ENCODE data around the gene PRPF39. TPM values are rescaled to one million over a fixed set of nuclear protein-coding genes. Genes with fewer than 3 reads are reported as not detected.

The PRPF39 gene
- total RNA-seq, 1 donor from 2014 or later, result 42.6 TPM

DNA sequence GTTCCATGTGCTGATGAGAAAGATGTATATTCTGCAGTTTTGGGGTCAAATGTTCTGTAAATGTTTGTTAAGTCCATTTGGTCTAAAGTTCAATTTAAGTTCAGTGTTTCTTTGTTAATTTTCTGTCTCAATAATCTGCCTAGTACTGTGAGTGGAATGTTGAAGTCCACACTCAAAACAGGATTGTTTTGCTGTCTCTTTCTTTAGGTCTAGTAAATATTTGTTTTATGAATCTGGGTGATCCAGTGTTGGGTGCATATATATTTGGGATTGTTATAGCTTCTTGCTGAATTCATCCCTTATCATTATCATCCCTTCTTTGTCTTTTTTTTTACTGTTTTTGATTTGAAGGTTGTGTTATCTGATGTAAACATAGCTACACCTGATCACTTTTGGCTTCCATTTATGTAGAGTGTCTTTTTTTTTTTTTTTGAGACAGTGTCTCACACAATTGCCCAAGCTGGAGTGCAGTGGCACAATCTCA is 26.0 kb upstream of the PRPF39 start:
- Histone ChIP-seq H3K27ac (ENCODE audit: low read depth, low read length) (no peak overlapping the region), H3K9me3 (ENCODE audit: insufficient read depth, low read depth, low read length) (no peaks in the 10 kb centered on the region), H3K9ac (ENCODE audit: low read length) (no peak overlapping the region), H3K79me2 (ENCODE audit: insufficient read depth, low read length) (no peaks in the 10 kb centered on the region), H4K20me1 (ENCODE audit: insufficient read depth, low read length) (no peaks in the 10 kb centered on the region), H2AFZ (ENCODE audit: low read depth, low read length) (no peak overlapping the region), H3K4me3 (ENCODE audit: insufficient read depth, low read depth, low read length) (no peak overlapping the region), H3K4me2 (ENCODE audit: low read length) (no peak overlapping the region), H3K27me3 (ENCODE audit: insufficient read depth, low read length) (no peaks in the 10 kb centered on the region), H3K4me1 (ENCODE audit: insufficient read depth, low read length) (no peaks in the 10 kb centered on the region), H3K36me3 (ENCODE audit: insufficient read depth, low read length) (peaks cover 3% of the 10 kb centered on the region)
- H3K27me3 Mint-ChIP-seq (ENCODE audit: low read depth, unreplicated experiment), result no peaks in the 10 kb centered on the region
- no peak for DNase-seq (ENCODE audit: low read depth)
- TF ChIP-seq CTCF (IDR thresholded peaks at IDR 0.05; ENCODE audit: insufficient read depth, low read depth, low read length) (no peak), EZH2 (IDR thresholded peaks at IDR 0.05; ENCODE audit: insufficient read depth, low read length) (no peak)
- H3K4me3 Mint-ChIP-seq (ENCODE audit: unreplicated experiment), result no peak overlapping the region
- no peaks in the 10 kb centered on the region for H3K4me1 Mint-ChIP-seq (ENCODE audit: low read depth, unreplicated experiment)
- no peak overlapping the region for H3K27ac Mint-ChIP-seq (ENCODE audit: unreplicated experiment)
- H3K9me3 Mint-ChIP-seq (ENCODE audit: unreplicated experiment), result no peaks in the 10 kb centered on the region
- no peak for FAIRE-seq
- H3K36me3 Mint-ChIP-seq (ENCODE audit: low read depth, unreplicated experiment), result peaks cover 18% of the 10 kb centered on the region

DNA sequence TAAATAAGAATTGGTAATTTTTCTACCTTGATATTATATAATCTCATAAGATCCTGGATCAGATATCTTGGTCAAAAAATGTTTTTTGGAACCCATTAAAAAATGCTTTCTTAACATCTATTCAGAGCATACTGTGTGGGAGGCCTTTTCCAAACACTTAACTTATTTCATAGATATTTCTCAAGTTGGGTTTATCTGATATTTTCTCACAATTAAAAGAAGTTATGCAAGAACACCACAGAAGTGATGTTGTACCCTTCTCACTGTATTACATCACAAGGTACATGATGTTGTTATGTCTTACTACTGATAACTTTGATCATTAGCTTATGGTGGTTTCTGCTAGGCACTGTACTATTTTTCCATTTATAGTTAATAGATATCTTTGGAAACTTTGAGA is 23.4 kb upstream of the PRPF39 start:
- H3K4me1 Mint-ChIP-seq (ENCODE audit: low read depth, unreplicated experiment), result no peaks in the 10 kb centered on the region
- no peak overlapping the region for H3K27ac Mint-ChIP-seq (ENCODE audit: unreplicated experiment)
- no peaks in the 10 kb centered on the region for H3K27me3 ChIP-seq (ENCODE audit: insufficient read depth, low read length)
- no peak overlapping the region for H3K4me3 Mint-ChIP-seq (ENCODE audit: unreplicated experiment)
- H3K36me3 ChIP-seq (ENCODE audit: insufficient read depth, low read length), result no peaks in the 10 kb centered on the region
- FAIRE-seq (no peak), DNase-seq (ENCODE audit: low read depth) (no peak)
- no peak overlapping the region for H3K27ac ChIP-seq (ENCODE audit: low read depth, low read length)
- peaks cover 13% of the 10 kb centered on the region for H3K36me3 Mint-ChIP-seq (ENCODE audit: low read depth, unreplicated experiment)
- no peak overlapping the region for H3K4me2 ChIP-seq (ENCODE audit: low read length)
- no peaks in the 10 kb centered on the region for H3K27me3 Mint-ChIP-seq (ENCODE audit: low read depth, unreplicated experiment)
- no peak overlapping the region for H2AFZ ChIP-seq (ENCODE audit: low read depth, low read length)
- peaks cover 4% of the 10 kb centered on the region for H4K20me1 ChIP-seq (ENCODE audit: insufficient read depth, low read length)
- H3K9me3 Mint-ChIP-seq (ENCODE audit: unreplicated experiment), result no peaks in the 10 kb centered on the region
- H3K4me1 ChIP-seq (ENCODE audit: insufficient read depth, low read length), result no peaks in the 10 kb centered on the region
- H3K79me2 ChIP-seq (ENCODE audit: insufficient read depth, low read length), result peaks cover 2% of the 10 kb centered on the region
- H3K9me3 ChIP-seq (ENCODE audit: insufficient read depth, low read depth, low read length), result no peaks in the 10 kb centered on the region
- H3K4me3 ChIP-seq (ENCODE audit: insufficient read depth, low read depth, low read length), result no peak overlapping the region
- TF ChIP-seq EZH2 (IDR thresholded peaks at IDR 0.05; ENCODE audit: insufficient read depth, low read length) (no peak), CTCF (IDR thresholded peaks at IDR 0.05; ENCODE audit: insufficient read depth, low read depth, low read length) (no peak)
- no peak overlapping the region for H3K9ac ChIP-seq (ENCODE audit: low read length)

- TF ChIP-seq CTCF (IDR thresholded peaks at IDR 0.05; ENCODE audit: insufficient read depth, low read depth, low read length), result no peak
- TF ChIP-seq EZH2 (IDR thresholded peaks at IDR 0.05; ENCODE audit: insufficient read depth, low read length), result no peak
- Histone ChIP-seq H3K4me2 (ENCODE audit: low read length) (no peak overlapping the region), H3K36me3 (ENCODE audit: insufficient read depth, low read length) (no peaks in the 10 kb centered on the region), H2AFZ (ENCODE audit: low read depth, low read length) (no peak overlapping the region), H3K9ac (ENCODE audit: low read length) (no peak overlapping the region), H3K79me2 (ENCODE audit: insufficient read depth, low read length) (peaks cover 2% of the 10 kb centered on the region), H4K20me1 (ENCODE audit: insufficient read depth, low read length) (peaks cover 4% of the 10 kb centered on the region), H3K4me1 (ENCODE audit: insufficient read depth, low read length) (no peaks in the 10 kb centered on the region), H3K27me3 (ENCODE audit: insufficient read depth, low read length) (no peaks in the 10 kb centered on the region), H3K27ac (ENCODE audit: low read depth, low read length) (no peak overlapping the region), H3K4me3 (ENCODE audit: insufficient read depth, low read depth, low read length) (no peak overlapping the region), H3K9me3 (ENCODE audit: insufficient read depth, low read depth, low read length) (no peaks in the 10 kb centered on the region)
- Mint-ChIP-seq H3K9me3 (ENCODE audit: unreplicated experiment) (no peaks in the 10 kb centered on the region), H3K27me3 (ENCODE audit: low read depth, unreplicated experiment) (no peaks in the 10 kb centered on the region), H3K27ac (ENCODE audit: unreplicated experiment) (no peak overlapping the region), H3K36me3 (ENCODE audit: low read depth, unreplicated experiment) (peaks cover 2% of the 10 kb centered on the region), H3K4me1 (ENCODE audit: low read depth, unreplicated experiment) (peaks cover 3% of the 10 kb centered on the region), H3K4me3 (ENCODE audit: unreplicated experiment) (no peak overlapping the region)
- DNase-seq (ENCODE audit: low read depth) (peak; percentile 49), FAIRE-seq (no peak)
Observed at GRCh38 chr14:45065540-45065939, 18.4 kb upstream of the PRPF39 start.
